IPS DF 6.9 (cell line): Measurements from ENCODE around the gene TMEM94.
A peak's percentile ranks its signal among the peaks of the same experiment; 100 is the strongest.
"Not testable (repeated sequence)": the region's sequence is repeated elsewhere in the genome, so short reads cannot be mapped to it uniquely, and the experiment has no call there.

Experiments
- DNase-seq: peaks from one replicate; pipeline ENCODE4 v3.0.0-alpha.2; 2013; ENCODE audit warnings: low read depth, low spot score
- H3K27ac ChIP-seq: one replicate; pipeline ENCODE4 v1.5.1; 2013; ENCODE audit warnings: low read length, control low read depth
- H3K27me3 ChIP-seq: 2 replicates; pipeline ENCODE4 v1.6.1; 2013; ENCODE audit warnings: mild to moderate bottlenecking, low read length; ENCODE audit not compliant: control insufficient read depth, insufficient read depth
- H3K36me3 ChIP-seq: 2 replicates; pipeline ENCODE4 v1.6.1; 2013; ENCODE audit warnings: low read length; ENCODE audit not compliant: control insufficient read depth, insufficient read depth
- H3K4me1 ChIP-seq: 2 replicates; pipeline ENCODE4 v1.6.1; 2013; ENCODE audit warnings: low read length; ENCODE audit not compliant: control insufficient read depth, insufficient read depth
- H3K4me3 ChIP-seq: 2 replicates; pipeline ENCODE4 v1.5.1; 2013; ENCODE audit warnings: mild to moderate bottlenecking, low read length
- H3K9me3 ChIP-seq: 2 replicates; pipeline ENCODE4 v1.6.1; 2013; ENCODE audit warnings: low read length, inconsistent platforms; ENCODE audit not compliant: control insufficient read depth, insufficient read depth
- WGBS: extraction: QIAGEN DNeasy Blood & Tissue Kit; methylation state at CpG from one replicate; pipeline ENCODE4 v1.1.7; 2013; ENCODE audit warnings: mixed read lengths, missing lambda C conversion rate; ENCODE audit not compliant: insufficient read length, insufficient coverage; 5-methylcytosine and 5-hydroxymethylcytosine counted together

TMEM94 gene

DNA sequence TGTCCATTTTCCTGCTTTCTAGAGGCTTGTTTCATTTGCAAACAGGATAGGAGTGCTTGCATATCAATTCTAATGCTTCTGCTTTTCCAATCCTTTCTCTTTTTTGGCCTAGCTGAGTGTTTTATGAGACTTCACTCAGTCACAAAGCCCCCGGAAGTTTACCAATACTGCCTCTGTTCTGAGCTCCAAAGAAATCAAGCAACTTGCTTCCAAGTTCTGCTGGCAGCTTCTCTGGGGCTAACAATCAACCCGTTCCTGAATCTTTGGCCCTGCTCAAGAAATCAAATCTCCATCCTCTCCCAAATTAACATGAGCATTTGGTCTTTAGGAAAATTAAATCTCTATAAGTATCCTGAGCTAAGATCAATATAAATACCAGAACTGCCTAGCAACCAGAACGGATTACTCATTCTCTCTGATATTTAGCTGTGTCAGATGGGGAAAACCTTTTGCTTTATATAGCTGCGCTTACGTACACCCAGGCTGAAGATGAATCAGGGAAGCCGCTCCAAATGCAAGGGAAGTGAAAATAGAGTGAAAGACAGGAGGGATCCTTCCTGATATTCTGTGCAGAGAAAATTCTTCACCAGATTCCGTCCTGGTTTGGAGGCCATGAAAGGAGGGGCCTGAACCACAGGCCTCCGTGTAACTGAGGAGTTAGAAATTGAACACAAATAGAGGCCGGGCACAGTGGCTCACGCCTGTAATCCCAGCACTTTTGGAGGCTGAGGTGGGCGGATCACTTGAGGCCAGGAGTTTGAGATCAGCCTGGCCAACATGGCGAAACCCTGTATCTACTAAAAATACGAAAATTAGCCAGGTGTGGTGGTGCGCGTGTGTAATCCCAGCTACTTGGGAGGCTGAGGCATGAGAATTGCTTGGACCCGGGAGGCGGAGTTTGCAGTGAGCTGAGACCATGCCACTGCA, 27.6 kb upstream of the TMEM94 start:
- H3K9me3 ChIP-seq: no peaks in the 10 kb centered on the region
- no peaks in the 10 kb centered on the region for H3K27me3 ChIP-seq
- H3K36me3 ChIP-seq: no peaks in the 10 kb centered on the region
- no peak overlapping the region for H3K27ac ChIP-seq
- no peak for DNase-seq
- H3K4me1 ChIP-seq: no peaks in the 10 kb centered on the region
- WGBS: no CpG with 5 or more reads among the region's 17 CpGs
- no peak overlapping the region for H3K4me3 ChIP-seq

DNA sequence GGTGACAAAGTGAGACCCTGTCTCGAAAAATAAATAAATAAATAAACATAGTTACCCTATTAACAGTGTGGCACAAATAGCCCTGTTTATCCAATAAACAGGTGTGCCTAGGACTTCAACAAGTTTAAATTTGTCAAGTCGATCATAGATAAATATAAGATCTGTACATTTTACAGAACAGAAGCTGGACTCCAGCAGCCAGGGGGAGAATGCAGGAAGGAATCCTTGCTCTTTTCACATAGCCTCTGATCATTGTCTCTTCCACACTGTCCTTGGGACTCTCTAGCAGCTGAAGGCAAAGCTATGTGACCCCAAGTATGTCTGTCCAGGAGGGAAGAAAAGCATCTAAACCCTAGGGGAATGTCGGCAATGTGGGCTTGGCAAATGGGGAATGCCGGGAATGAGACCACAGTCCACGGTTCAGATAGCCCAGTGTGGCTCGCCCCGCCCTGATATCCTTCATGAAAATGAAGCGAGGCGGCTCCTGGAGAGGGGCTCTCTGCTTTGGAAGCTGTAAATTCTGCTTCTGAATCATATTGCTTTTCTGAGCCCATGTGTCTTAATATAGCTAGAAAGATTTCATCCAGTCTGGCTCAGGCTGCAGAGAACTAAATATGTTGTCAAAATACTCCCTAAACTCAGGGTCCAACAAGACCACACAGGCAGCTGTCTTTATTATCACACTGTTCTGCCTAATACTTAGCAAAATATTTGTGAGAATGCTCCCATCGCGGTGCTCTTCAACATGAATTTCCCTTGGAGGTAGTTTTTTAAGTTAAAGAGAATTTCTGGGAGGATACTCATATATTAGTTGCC, 26.1 kb upstream of the TMEM94 start:
- no peaks in the 10 kb centered on the region for H3K9me3 ChIP-seq
- H3K4me3 ChIP-seq: no peak overlapping the region
- DNase-seq: peak; percentile 39
- WGBS: no CpG with 5 or more reads among the region's 11 CpGs
- no peaks in the 10 kb centered on the region for H3K27me3 ChIP-seq
- H3K4me1 ChIP-seq: no peaks in the 10 kb centered on the region
- H3K36me3 ChIP-seq: no peaks in the 10 kb centered on the region
- H3K27ac ChIP-seq: no peak overlapping the region

DNA sequence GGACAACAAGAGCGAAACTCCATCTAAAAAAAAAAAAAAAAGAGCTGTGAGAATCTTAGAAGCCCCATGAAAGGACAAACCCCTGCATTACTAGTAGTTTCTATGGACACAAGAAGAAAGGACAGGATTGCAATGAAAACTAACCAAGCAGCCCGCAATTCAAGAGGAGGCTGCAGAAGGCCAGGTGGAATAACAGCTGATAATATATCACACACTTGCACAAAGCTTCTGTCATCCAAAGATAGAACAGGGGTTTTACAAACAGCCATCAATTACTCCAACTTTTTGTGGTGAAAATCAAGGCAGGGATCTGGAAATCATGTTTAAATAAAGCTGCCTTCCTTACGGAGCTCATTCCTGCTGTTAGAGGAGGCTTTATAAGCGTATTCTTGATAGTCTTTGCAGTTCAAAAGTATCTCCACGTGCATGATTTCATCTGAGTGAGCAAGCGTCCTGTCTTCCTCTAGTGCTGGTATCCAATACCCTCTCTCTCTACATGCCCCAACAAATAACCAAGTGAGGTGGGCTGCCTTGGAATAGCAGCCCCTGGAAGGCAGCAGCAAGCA, 23.1 kb upstream of the TMEM94 start:
- no CpG with 5 or more reads among the region's 6 CpGs for WGBS
- no peaks in the 10 kb centered on the region for H3K4me1 ChIP-seq
- DNase-seq: no peak

DNA sequence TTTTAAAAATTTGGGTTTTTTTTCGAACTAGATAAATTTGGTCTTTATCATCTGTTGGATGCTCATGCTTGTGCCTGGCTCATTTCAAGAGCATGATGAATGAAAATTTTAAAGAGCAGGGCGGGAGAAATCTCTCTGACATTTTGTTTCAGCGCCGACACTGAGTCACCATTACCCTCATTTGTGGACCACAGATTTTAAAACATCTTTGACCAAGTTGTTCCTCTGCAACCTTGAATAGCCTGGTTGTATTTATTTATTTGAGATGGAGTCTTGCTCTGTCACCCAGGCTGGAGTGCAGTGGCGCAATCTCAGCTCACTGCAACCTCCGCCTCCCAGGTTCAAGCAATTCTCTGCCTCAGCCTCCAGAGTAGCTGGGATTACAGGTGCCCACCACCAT, 22.0 kb upstream of the TMEM94 start:
- not testable (repeated sequence) for DNase-seq, H3K4me3 ChIP-seq, H3K27ac ChIP-seq, H3K4me1 ChIP-seq, H3K27me3 ChIP-seq, H3K36me3 ChIP-seq, H3K9me3 ChIP-seq
- WGBS: 100% methylated on average over 1 of the region's 6 CpGs

More for the DNA sequence above, 23.1 kb upstream of the TMEM94 start:
- no peaks in the 10 kb centered on the region for H3K9me3 ChIP-seq
- H3K27me3 ChIP-seq: no peaks in the 10 kb centered on the region
- H3K4me3 ChIP-seq: no peak overlapping the region
- H3K27ac ChIP-seq: no peak overlapping the region
- no peaks in the 10 kb centered on the region for H3K36me3 ChIP-seq

GRCh38 chr17:75437404-75437803, 19.0 kb upstream of the TMEM94 start:
- no CpG with 5 or more reads among the region's 8 CpGs for WGBS

GRCh38 chr17:75439287-75439686, 17.1 kb upstream of the TMEM94 start:
- DNase-seq: no peak
- Histone ChIP-seq H3K9me3 (no peaks in the 10 kb centered on the region), H3K4me1 (no peaks in the 10 kb centered on the region), H3K27ac (no peak overlapping the region), H3K4me3 (no peak overlapping the region), H3K36me3 (no peaks in the 10 kb centered on the region), H3K27me3 (no peaks in the 10 kb centered on the region)
- no CpG with 5 or more reads among the region's 2 CpGs for WGBS

More at GRCh38 chr17:75437404-75437803, 19.0 kb upstream of the TMEM94 start:
- DNase-seq, H3K27ac ChIP-seq, H3K36me3 ChIP-seq, H3K4me1 ChIP-seq, H3K4me3 ChIP-seq, H3K9me3 ChIP-seq, H3K27me3 ChIP-seq: not testable (repeated sequence)

- no CpG with 5 or more reads among the region's 10 CpGs for WGBS
- no peaks in the 10 kb centered on the region for H3K4me1 ChIP-seq
- no peak overlapping the region for H3K27ac ChIP-seq
- no peaks in the 10 kb centered on the region for H3K27me3 ChIP-seq
- H3K9me3 ChIP-seq: no peaks in the 10 kb centered on the region
- no peaks in the 10 kb centered on the region for H3K36me3 ChIP-seq
- no peak for DNase-seq
- no peak overlapping the region for H3K4me3 ChIP-seq
These were observed 15.5 kb upstream of the TMEM94 start for GRCh38 chr17:75440738-75441448.

- no CpG with 5 or more reads among the region's 4 CpGs for WGBS
- DNase-seq: no peak
- Histone ChIP-seq H3K9me3 (no peaks in the 10 kb centered on the region), H3K27me3 (no peaks in the 10 kb centered on the region), H3K36me3 (no peaks in the 10 kb centered on the region), H3K4me3 (no peak overlapping the region), H3K27ac (no peak overlapping the region), H3K4me1 (no peaks in the 10 kb centered on the region)
These were observed 14.0 kb upstream of the TMEM94 start for GRCh38 chr17:75442168-75443103.

DNA sequence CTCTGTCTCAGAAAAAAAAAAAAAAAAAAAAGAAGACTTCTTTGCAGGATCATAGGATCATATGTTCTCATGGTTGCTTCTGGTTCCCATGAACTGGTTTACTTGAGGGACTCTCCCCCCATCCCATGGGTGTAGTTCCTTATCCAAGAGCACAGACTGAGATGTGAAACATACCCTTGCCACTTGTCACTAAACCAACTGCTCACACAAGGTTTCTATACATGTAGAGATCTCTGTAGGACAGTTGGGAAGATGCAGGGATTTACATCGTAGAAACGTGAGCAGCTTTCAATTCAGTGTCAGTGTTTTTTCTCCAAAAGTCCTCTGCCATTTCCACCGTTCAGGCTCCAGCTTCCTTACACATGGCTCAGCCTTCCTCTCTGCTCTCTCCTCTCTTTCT, 11.1 kb upstream of the TMEM94 start:
- WGBS: no CpG with 5 or more reads among the region's 3 CpGs
- no peak overlapping the region for H3K27ac ChIP-seq
- no peaks in the 10 kb centered on the region for H3K36me3 ChIP-seq
- no peaks in the 10 kb centered on the region for H3K27me3 ChIP-seq
- no peak for DNase-seq
- no peaks in the 10 kb centered on the region for H3K9me3 ChIP-seq
- H3K4me3 ChIP-seq: no peak overlapping the region
- no peaks in the 10 kb centered on the region for H3K4me1 ChIP-seq
